Hematopoietic multipotent progenitor cell treated with erythropoietin and hydrocortisone succinate and interleukin-3 and kit ligand, for 15 days (in vitro differentiated cells): Measurements from ENCODE around the gene CACHD1.
"Not testable (repeated sequence)": the region's sequence is repeated elsewhere in the genome, so short reads cannot be mapped to it uniquely, and the experiment has no call there.

Experiments used
- DNase-seq: peaks from one replicate; pipeline ENCODE4 v3.0.0-alpha.2; 2015; ENCODE audit warnings: low spot score

CACHD1 gene

GRCh38 chr1:64701886-64702285, 232.0 kb downstream of the CACHD1 start:
- no peak for DNase-seq

- not testable (repeated sequence) for DNase-seq
Measured at GRCh38 chr1:64702670-64703069, 232.7 kb downstream of the CACHD1 start.

GRCh38 chr1:64703600-64703999, 233.7 kb downstream of the CACHD1 start:
- no peak for DNase-seq

- no peak for DNase-seq
Measured at GRCh38 chr1:64705591-64705990, 235.7 kb downstream of the CACHD1 start.

GRCh38 chr1:64711266-64711665, 241.3 kb downstream of the CACHD1 start:
- no peak for DNase-seq

GRCh38 chr1:64712049-64712448, 242.1 kb downstream of the CACHD1 start:
- no peak for DNase-seq

- DNase-seq, result no peak
Measured at GRCh38 chr1:64715186-64715585, 245.3 kb downstream of the CACHD1 start.

- DNase-seq, result no peak
Measured at GRCh38 chr1:64721135-64721534, 251.2 kb downstream of the CACHD1 start.

- no peak for DNase-seq
Measured at GRCh38 chr1:64721576-64722145, 251.7 kb downstream of the CACHD1 start.

GRCh38 chr1:64727861-64728260, 257.9 kb downstream of the CACHD1 start:
- DNase-seq, result no peak

GRCh38 chr1:64733581-64734286, 263.8 kb downstream of the CACHD1 start:
- DNase-seq, result no peak

- DNase-seq, result no peak
Measured at GRCh38 chr1:64734287-64734652, 264.3 kb downstream of the CACHD1 start.

- not testable (repeated sequence) for DNase-seq
Measured at GRCh38 chr1:64740687-64741086, 270.8 kb downstream of the CACHD1 start.
